ENCODE data around the gene FUT4. TPM values are rescaled to one million over a fixed set of nuclear protein-coding genes. Genes with fewer than 3 reads are reported as not detected.
"Not testable (repeated sequence)": the region's sequence is repeated elsewhere in the genome, so short reads cannot be mapped to it uniquely, and the experiment has no call there.

FUT4 gene
- total RNA-seq, 2 donors from 2014 or later = 3.9 to 5.4 TPM

DNA sequence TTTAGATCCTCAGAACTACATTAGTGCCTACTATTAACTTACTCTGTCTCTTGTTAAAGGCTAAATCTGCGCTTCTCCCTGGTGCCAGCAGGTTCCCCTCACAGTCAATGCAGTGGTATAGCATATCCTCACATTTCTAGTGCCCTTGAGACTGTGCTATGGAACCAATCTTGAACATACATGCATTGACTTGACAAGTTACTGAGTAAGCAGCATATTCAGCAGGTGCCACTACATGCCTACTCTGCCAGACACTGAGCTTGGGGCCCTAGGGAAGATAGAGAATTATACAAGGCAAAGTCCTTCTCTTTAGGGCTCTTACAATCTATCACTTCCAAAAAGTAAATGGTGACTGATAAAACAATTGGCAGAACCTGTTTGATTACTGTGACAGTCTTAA, 3.2 kb downstream of the FUT4 start:
- Mint-ChIP-seq H3K9me3 (no peaks in the 10 kb centered on the region), H3K27ac (peak overlapping the region; percentile 5), H3K4me1 (peaks cover 29% of the 10 kb centered on the region), H3K27me3 (no peaks in the 10 kb centered on the region), H3K36me3 (ENCODE audit: low read depth) (peaks cover 6% of the 10 kb centered on the region), H3K4me3 (peak overlapping the region; percentile 75)
- ATAC-seq (replicated peaks) = no peak

- Mint-ChIP-seq H3K27me3 (no peaks in the 10 kb centered on the region), H3K4me1 (peaks cover 25% of the 10 kb centered on the region), H3K27ac (no peak overlapping the region), H3K36me3 (ENCODE audit: low read depth) (peaks cover 6% of the 10 kb centered on the region), H3K9me3 (no peaks in the 10 kb centered on the region), H3K4me3 (no peak overlapping the region)
- ATAC-seq (replicated peaks) = no peak
Observed at GRCh38 chr11:94549146-94549545, 5.4 kb downstream of the FUT4 start.

DNA sequence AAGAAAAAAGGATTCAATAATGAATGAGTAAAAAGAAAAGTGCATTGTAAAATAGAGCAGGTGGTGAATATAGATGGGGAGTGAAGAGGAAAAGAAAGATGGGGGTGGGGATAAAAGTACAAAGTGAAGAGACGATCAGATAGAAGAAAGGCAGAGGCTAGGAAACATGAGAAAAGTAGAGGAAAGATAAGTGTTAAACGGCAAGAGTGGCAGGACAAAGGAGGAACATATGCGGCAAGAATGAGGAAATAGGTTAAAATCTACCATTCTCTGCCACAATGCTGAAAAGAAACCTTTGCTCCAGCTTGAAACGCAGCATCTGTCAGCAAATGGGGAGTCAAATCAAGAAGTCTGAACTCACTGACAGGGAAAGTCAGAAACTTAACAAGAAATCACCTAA, 6.8 kb downstream of the FUT4 start:
- H3K4me3 Mint-ChIP-seq = no peak overlapping the region
- no peaks in the 10 kb centered on the region for H3K9me3 Mint-ChIP-seq
- H3K36me3 Mint-ChIP-seq (ENCODE audit: low read depth) = peaks cover 6% of the 10 kb centered on the region
- H3K27ac Mint-ChIP-seq = peak overlapping the region; percentile 9
- H3K27me3 Mint-ChIP-seq = no peaks in the 10 kb centered on the region
- ATAC-seq (replicated peaks) = no peak
- H3K4me1 Mint-ChIP-seq = peaks cover 25% of the 10 kb centered on the region

DNA sequence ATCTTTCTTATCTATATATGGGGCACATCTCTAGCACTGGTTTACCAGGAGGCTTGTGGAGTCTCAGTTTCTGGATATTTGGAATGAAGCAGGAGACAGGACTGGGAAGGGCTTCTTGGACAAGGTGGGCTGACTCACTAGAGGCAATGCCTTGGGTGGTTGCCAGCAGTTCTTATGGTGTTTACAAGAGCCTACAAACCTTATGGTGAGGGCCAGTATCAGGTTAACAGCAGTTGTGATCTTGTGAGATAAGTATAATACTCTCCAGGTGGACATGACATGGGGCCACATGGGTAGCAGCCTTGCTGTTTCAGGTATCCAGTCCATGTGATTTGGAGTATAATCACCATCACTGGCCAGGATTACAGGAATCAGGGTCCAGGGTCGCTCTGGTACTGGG, 10.2 kb downstream of the FUT4 start:
- peaks cover 10% of the 10 kb centered on the region for H3K4me1 Mint-ChIP-seq
- H3K27ac Mint-ChIP-seq = no peak overlapping the region
- ATAC-seq (replicated peaks) = no peak
- H3K36me3 Mint-ChIP-seq (ENCODE audit: low read depth) = peaks cover 3% of the 10 kb centered on the region
- no peaks in the 10 kb centered on the region for H3K9me3 Mint-ChIP-seq
- no peaks in the 10 kb centered on the region for H3K27me3 Mint-ChIP-seq
- no peak overlapping the region for H3K4me3 Mint-ChIP-seq

DNA sequence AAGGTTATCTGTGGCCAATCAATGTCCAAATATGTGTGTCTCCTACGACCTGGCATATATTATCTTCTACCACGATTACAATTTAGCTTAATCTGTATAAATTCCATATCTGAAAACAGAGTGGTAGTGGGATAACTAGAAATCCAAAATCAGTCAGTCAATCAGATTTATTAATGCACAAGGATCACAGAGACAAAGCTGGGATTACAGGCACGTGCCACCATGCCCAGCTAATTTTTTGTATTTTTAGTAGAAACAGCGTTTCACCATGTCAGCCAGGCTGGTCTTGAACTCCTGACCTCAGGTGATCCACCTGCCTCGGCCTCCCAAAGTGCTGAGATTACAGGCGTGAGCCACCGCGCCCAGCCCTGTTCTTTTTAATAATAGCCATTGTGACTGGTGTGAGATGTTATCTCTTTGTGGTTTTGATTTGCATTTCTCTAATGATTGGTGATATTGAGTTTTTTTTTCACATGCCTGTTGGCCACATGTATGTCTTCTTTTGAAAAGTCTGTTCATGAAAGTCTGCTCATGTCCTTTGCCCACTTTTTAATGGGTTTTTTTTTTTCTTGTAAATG, 12.1 kb downstream of the FUT4 start:
- H3K9me3 Mint-ChIP-seq; H3K36me3 Mint-ChIP-seq (ENCODE audit: low read depth); ATAC-seq (replicated peaks); H3K4me1 Mint-ChIP-seq; H3K4me3 Mint-ChIP-seq; H3K27me3 Mint-ChIP-seq: not testable (repeated sequence)
- H3K27ac Mint-ChIP-seq = peak overlapping the region; percentile 23

DNA sequence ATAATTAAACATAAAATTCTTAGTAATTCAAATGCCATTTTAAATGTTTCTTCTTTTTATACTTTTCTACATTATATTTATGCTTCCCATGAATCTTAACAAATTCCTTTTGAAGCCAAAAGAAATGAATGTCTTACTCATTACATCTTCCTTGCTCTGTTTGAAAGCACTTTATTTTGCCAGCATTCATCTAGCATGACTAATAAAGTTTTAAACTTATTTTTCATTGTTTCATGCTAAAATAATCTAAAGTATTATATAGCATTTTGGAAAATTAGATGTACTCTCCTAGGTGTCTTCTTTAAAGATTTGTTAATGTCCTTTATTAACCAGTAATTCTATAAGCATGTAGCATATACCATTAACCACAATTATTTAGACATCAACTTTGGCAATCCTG, 13.7 kb downstream of the FUT4 start:
- ATAC-seq (replicated peaks) = no peak
- H3K27ac Mint-ChIP-seq = no peak overlapping the region
- H3K4me1 Mint-ChIP-seq = no peaks in the 10 kb centered on the region
- no peaks in the 10 kb centered on the region for H3K27me3 Mint-ChIP-seq
- no peaks in the 10 kb centered on the region for H3K36me3 Mint-ChIP-seq (ENCODE audit: low read depth)
- no peak overlapping the region for H3K4me3 Mint-ChIP-seq
- H3K9me3 Mint-ChIP-seq = no peaks in the 10 kb centered on the region

DNA sequence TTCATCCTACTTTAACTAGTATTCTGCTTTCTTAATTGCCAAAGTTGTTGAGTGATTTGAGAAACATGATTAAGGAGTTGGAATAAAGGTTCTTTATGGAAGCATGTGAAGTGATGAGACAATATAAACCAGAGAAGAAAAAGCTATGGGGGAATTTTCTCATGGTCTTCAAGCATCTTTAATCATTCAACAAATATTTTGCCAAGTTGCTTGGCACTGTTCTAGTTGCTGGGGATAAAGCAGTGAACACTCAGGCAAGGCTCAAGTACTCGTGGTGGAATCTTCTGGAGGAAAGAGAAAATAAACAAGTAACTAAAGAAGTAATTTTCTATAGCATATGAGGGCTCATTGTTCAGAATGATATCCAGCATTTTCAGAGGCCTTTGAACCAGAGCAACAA, 14.3 kb downstream of the FUT4 start:
- ATAC-seq (replicated peaks) = no peak
- Mint-ChIP-seq H3K4me3 (no peak overlapping the region), H3K36me3 (ENCODE audit: low read depth) (no peaks in the 10 kb centered on the region)

DNA sequence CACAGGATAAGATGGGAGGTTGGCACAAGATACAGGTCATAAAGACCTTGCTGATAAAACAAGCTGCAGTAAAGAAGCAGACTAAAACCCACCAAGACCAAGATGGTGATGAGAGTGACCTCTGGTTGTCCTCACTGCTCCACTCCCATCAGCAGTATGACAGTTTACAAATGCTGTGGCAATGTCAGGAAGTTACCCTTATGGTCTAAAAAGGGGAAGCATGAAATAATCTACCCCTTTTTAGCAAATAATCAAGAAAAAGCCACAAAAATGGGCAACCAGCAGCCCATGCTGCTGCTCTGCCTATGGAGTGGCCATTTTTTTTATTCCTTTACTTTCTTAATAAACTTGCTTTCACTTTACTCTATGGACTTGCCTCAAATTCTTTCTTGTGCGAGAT, 14.7 kb downstream of the FUT4 start:
- no peak for ATAC-seq (replicated peaks)
- Mint-ChIP-seq H3K4me3 (no peak overlapping the region), H3K9me3 (no peaks in the 10 kb centered on the region), H3K36me3 (ENCODE audit: low read depth) (no peaks in the 10 kb centered on the region), H3K27ac (no peak overlapping the region), H3K27me3 (no peaks in the 10 kb centered on the region), H3K4me1 (no peaks in the 10 kb centered on the region)

More for the DNA sequence above, 14.3 kb downstream of the FUT4 start:
- Mint-ChIP-seq H3K27ac (no peak overlapping the region), H3K4me1 (no peaks in the 10 kb centered on the region), H3K9me3 (no peaks in the 10 kb centered on the region), H3K27me3 (no peaks in the 10 kb centered on the region)

DNA sequence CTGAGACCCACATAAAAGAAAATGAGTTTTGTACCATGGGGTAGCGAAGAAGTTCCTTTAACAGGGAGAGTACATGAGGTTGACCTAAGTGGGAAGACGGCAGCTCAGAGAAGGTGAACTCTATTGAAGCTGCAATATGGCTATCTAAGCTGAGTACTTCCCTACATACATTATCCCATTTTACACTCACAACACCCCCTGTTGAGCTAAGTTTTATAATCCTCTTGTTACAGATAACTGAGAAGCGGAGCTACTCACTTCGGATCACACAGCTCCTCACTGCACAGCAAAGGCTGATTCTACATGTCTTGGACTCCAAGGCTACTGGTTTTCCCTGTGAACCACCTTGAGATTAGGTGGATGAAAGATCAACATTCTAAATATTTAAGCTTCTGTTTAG, 15.2 kb downstream of the FUT4 start:
- Mint-ChIP-seq H3K9me3 (no peaks in the 10 kb centered on the region), H3K4me3 (no peak overlapping the region), H3K27me3 (no peaks in the 10 kb centered on the region), H3K27ac (no peak overlapping the region), H3K4me1 (no peaks in the 10 kb centered on the region), H3K36me3 (ENCODE audit: low read depth) (no peaks in the 10 kb centered on the region)
- no peak for ATAC-seq (replicated peaks)

GRCh38 chr11:94559361-94559760, 15.6 kb downstream of the FUT4 start:
- H3K4me1 Mint-ChIP-seq = no peaks in the 10 kb centered on the region
- no peaks in the 10 kb centered on the region for H3K27me3 Mint-ChIP-seq
- no peak overlapping the region for H3K27ac Mint-ChIP-seq
- H3K36me3 Mint-ChIP-seq (ENCODE audit: low read depth) = no peaks in the 10 kb centered on the region
- H3K4me3 Mint-ChIP-seq = no peak overlapping the region
- no peaks in the 10 kb centered on the region for H3K9me3 Mint-ChIP-seq
- ATAC-seq (replicated peaks) = no peak

DNA sequence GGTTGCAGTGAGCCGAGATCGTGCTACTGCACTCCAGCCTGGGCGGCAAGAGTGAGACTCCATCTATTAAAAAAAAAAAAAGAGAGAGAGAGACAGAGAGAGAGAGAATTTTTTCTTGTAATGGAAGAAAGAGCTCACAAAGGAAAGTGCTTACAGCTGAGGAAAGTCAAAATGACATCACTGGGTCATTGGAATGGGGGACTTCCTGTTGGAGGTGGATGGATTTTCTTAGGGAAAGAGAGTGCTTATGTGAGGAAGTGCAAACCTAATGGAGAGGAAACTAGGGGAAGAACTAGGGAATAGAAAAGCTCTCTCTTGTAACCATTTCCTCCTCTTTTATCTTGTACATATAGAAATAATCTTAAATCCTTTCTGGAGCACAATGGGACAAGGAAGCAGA, 17.1 kb downstream of the FUT4 start:
- Mint-ChIP-seq H3K36me3 (ENCODE audit: low read depth) (no peaks in the 10 kb centered on the region), H3K4me3 (no peak overlapping the region), H3K9me3 (no peaks in the 10 kb centered on the region), H3K27me3 (no peaks in the 10 kb centered on the region), H3K27ac (no peak overlapping the region), H3K4me1 (no peaks in the 10 kb centered on the region)
- no peak for ATAC-seq (replicated peaks)

GRCh38 chr11:94563176-94563847, 19.6 kb downstream of the FUT4 start:
- H3K4me3 Mint-ChIP-seq = no peak overlapping the region
- no peak for ATAC-seq (replicated peaks)
- no peaks in the 10 kb centered on the region for H3K27me3 Mint-ChIP-seq
- no peak overlapping the region for H3K27ac Mint-ChIP-seq
- no peaks in the 10 kb centered on the region for H3K36me3 Mint-ChIP-seq (ENCODE audit: low read depth)
- no peaks in the 10 kb centered on the region for H3K4me1 Mint-ChIP-seq
- H3K9me3 Mint-ChIP-seq = no peaks in the 10 kb centered on the region

- no peak overlapping the region for H3K4me3 Mint-ChIP-seq
- H3K27ac Mint-ChIP-seq = no peak overlapping the region
- H3K4me1 Mint-ChIP-seq = no peaks in the 10 kb centered on the region
- no peak for ATAC-seq (replicated peaks)
- no peaks in the 10 kb centered on the region for H3K9me3 Mint-ChIP-seq
- no peaks in the 10 kb centered on the region for H3K36me3 Mint-ChIP-seq (ENCODE audit: low read depth)
- H3K27me3 Mint-ChIP-seq = no peaks in the 10 kb centered on the region
Observed at GRCh38 chr11:94563848-94564467, 20.2 kb downstream of the FUT4 start.

- no peak within 1 kb of the TSS for H3K4me3 Mint-ChIP-seq
- H3K4me1 Mint-ChIP-seq = no peaks in the 10 kb centered on the region
- no peak for ATAC-seq (replicated peaks)
- H3K9me3 Mint-ChIP-seq = no peaks in the 10 kb centered on the region
- H3K36me3 Mint-ChIP-seq (ENCODE audit: low read depth) = no peaks in the 10 kb centered on the region
- no peaks in the 10 kb centered on the region for H3K27me3 Mint-ChIP-seq
- H3K27ac Mint-ChIP-seq = no peak within 1 kb of the TSS
Observed at GRCh38 chr11:94567181-94567670, 23.5 kb downstream of the FUT4 start, which contains the start of gene PIWIL4. Gene PIWIL4, plus strand, starts transcription at chr11:94567368. Its CDS starts 151 bp downstream, at chr11:94567519.

DNA sequence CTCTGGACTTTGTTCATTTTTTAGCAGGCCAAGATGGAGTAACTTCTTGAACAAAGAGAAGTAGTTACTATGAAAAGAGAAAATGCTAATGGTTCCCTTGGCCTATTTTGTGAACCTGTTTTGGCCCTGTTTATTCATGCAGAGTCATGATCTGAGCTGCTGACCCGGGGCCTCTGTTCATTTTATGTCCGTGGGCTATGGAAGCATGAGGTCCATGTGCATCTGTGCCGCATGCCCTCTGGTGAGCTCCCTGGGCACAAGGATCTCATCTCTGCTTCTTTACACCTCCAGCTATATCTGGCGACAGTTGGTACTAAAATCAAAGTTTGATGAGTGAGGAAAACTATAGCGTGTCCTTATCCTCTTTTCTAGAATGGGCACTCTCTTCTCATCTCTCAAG, 24.5 kb downstream of the FUT4 start:
- Mint-ChIP-seq H3K27ac (no peak overlapping the region), H3K9me3 (no peaks in the 10 kb centered on the region), H3K4me1 (no peaks in the 10 kb centered on the region), H3K36me3 (ENCODE audit: low read depth) (no peaks in the 10 kb centered on the region), H3K27me3 (no peaks in the 10 kb centered on the region), H3K4me3 (no peak overlapping the region)
- ATAC-seq (replicated peaks) = no peak

Data from activated T-helper 17 cell treated with anti-CD3 and anti-CD28 coated beads, Interleukin-2, amount 50 U/mL, for 72 hours (primary cell).